ENCODE measurements around the gene TRIP10. TPM values are rescaled to one million over a fixed set of nuclear protein-coding genes. Genes with fewer than 3 reads are reported as not detected.

TRIP10 gene
- total RNA-seq, 2 experiments from 2014 or later, result 11.1 to 11.2 TPM

DNA sequence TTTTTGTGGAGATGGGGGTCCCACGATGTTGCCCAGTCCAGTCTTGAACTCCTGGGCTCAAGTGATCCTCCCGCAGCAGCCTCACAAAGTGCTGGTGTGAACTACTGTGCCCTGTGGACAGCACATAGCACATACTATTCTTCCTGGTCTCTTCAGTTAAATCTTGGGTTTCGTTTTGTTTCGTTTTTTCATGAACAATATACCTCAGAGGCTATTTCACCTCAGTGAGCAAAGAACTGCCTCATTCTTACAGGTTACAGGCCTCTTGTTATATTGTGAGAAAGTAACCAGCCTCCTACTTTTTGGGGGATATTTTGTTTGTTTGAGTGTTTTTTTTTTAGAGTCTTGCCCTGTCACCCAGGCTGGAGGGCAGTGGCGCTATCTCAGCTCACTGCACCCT, 17.7 kb upstream of the TRIP10 start:
- Mint-ChIP-seq H3K4me3 (no peak overlapping the region), H3K36me3 (ENCODE audit: low read depth) (no peaks in the 10 kb centered on the region), H3K4me1 (peaks cover 43% of the 10 kb centered on the region), H3K27me3 (peaks cover 2% of the 10 kb centered on the region), H3K9me3 (peaks cover 4% of the 10 kb centered on the region), H3K27ac (no peak overlapping the region)
- ChIA-PET POLR2A (interaction anchor here (0.6 kb wide), 1 partner anchor 169 kb away, joined by 5 read pairs; no protein-coding TSS in a partner anchor), CTCF (interaction anchor here (1.0 to 1.6 kb wide), 4 partner anchors 15 to 142 kb away, joined by 3 to 4 read pairs (median 3); no protein-coding TSS in a partner anchor)
- DNase-seq, result no peak

DNA sequence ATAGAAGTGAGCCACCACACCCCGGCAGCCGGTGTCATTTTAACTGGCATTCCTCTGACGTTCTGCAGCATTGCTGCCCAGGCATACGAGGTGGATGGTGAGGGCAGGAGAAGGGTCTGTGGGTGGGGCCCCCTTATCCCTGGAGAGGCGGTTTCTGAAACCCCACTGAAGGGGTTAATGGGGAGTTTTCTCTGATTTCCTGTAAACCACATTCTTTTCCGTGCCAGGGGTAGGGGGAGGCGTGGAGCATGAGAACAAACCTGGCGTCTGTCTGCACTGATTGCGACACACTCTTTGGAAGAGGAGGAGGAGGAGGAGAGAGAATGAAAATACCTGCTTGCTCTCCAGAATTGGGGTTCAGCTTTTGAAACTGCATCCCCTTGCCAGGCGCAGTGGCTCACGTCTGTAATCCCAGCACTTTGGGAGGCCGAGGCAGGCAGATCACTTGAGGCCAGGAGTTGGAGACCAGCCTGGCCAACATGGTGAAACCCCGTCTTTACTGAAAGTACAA, 16.3 kb upstream of the TRIP10 start:
- Mint-ChIP-seq H3K9me3 (no peaks in the 10 kb centered on the region), H3K27ac (no peak overlapping the region), H3K27me3 (peaks cover 1% of the 10 kb centered on the region), H3K4me1 (peaks cover 35% of the 10 kb centered on the region), H3K4me3 (no peak overlapping the region), H3K36me3 (ENCODE audit: low read depth) (no peaks in the 10 kb centered on the region)
- ChIA-PET POLR2A (no interaction called here), CTCF (interaction anchor here (0.7 to 1.3 kb wide), 2 partner anchors 15 to 141 kb away, joined by 3 to 4 read pairs; no protein-coding TSS in a partner anchor)
- no peak for DNase-seq

DNA sequence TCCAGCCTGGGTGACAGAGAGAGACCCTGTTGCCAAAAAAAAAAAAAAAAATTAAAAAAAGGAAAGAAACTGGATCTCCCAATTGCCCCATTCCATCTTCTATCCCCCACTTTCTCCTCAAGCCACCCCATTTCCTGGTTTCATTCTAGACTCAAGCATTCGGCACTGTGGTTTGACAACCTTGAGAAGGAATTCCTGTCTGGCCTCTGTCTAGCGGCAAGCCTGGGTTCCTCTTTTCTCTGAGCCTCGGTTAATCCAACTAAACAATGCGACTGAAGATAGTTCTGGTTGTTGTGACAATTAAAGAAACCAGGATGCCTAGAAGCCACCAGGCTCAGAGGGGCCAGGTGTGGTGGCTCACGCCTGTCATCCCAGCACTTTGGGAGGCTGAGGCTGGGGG, 15.7 kb upstream of the TRIP10 start:
- no peaks in the 10 kb centered on the region for H3K36me3 Mint-ChIP-seq (ENCODE audit: low read depth)
- peaks cover 1% of the 10 kb centered on the region for H3K27me3 Mint-ChIP-seq
- no peak overlapping the region for H3K27ac Mint-ChIP-seq
- peaks cover 35% of the 10 kb centered on the region for H3K4me1 Mint-ChIP-seq
- no peak for DNase-seq
- CTCF ChIA-PET, result interaction anchor here (0.7 to 0.8 kb wide), 2 partner anchors 14 to 19 kb away, joined by 3 to 4 read pairs; no protein-coding TSS in a partner anchor
- H3K4me3 Mint-ChIP-seq, result no peak overlapping the region
- H3K9me3 Mint-ChIP-seq, result no peaks in the 10 kb centered on the region
- POLR2A ChIA-PET, result no interaction called here

DNA sequence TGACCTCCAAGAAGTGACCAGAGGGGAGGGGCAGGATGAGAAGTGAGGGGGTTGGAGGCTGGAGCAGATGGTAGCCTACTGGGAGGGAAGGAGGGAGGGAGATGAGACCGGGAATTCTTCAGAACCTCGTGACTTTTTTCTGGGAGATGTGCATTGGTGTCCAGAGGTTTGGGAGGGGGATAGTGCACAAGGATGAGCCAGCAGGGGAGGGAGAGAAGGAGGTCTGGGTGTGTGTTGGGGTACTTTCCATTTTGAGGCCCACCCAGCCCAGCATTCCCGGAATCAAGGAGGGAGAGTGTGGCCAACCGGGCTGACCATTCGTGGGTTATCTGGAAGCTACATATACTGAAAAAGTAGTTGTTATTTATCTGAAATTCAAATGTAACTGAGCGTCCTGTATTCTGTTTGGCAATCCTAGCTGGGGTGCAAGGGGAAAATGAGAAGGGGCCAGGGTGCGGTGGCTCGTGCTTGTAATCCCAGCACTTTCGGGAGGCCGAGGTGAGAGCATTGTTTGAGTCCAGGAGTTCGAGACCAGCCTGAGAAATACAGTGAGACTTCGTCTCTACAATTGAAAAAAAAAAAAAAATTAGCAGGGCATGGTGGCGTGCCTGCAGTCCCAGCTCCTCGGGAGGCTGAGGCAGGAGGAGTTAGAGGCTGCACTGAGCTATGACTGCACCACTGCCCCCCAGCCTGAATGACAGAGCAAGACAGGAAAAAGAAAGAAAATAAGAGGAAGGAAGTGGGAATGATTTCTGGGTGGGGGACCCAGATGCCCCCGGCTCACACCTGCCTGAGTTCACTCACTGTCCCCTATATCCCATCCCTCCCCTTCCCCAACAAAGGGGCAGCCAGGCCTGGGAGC, 14.6 kb upstream of the TRIP10 start:
- Mint-ChIP-seq H3K27me3 (peaks cover 1% of the 10 kb centered on the region), H3K4me1 (peaks cover 30% of the 10 kb centered on the region), H3K9me3 (no peaks in the 10 kb centered on the region), H3K36me3 (ENCODE audit: low read depth) (peaks cover 1% of the 10 kb centered on the region), H3K27ac (no peak overlapping the region), H3K4me3 (no peak overlapping the region)
- no peak for DNase-seq
- POLR2A ChIA-PET, result no interaction called here
- CTCF ChIA-PET, result interaction anchor here (0.8 to 0.9 kb wide), 2 partner anchors 20 to 44 kb away, joined by 3 to 4 read pairs; no protein-coding TSS in a partner anchor

DNA sequence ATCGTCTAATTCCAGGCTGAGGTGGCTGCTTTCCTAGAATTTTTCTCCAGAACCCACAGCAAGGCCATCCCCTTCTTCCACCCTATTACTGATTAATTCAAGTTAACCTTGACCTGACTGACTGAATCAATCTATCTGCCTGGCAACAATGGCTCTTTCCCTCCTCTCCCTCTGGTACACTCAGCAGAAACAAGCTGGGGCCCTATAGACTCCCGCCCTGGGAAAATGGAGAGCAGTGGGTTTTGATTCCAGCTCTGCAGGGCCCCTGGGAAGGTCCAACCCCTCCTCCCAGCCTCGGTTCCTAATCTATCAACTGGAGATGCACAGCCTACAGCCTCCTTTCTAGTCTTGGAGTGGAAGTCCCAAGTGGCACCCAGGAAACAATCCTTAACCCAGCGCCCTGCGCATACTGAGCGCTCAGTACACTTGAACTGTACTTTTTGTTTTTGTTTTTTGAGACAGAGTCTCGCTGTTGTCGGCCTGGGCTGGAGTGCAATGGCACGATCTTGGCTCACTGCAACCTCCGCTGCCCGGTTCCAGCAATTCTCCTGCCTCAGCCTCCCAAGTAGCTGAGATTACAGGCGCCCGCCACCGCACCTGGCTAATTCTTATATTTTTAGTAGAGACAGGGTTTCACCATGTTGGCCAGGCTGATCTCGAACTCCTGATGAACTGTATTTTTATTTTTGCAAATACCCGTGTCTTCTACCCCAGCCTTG, 13.8 kb upstream of the TRIP10 start:
- ChIA-PET CTCF (interaction anchor here (0.9 to 2.1 kb wide), 2 partner anchors 13 to 44 kb away, joined by 3 to 5 read pairs; partner anchors contain the start of gene TRIP10), POLR2A (no interaction called here)
- peaks cover 27% of the 10 kb centered on the region for H3K4me1 Mint-ChIP-seq
- no peak for DNase-seq
- H3K9me3 Mint-ChIP-seq, result no peaks in the 10 kb centered on the region
- H3K36me3 Mint-ChIP-seq (ENCODE audit: low read depth), result peaks cover 3% of the 10 kb centered on the region
- H3K27me3 Mint-ChIP-seq, result peaks cover 1% of the 10 kb centered on the region
- no peak overlapping the region for H3K27ac Mint-ChIP-seq
- H3K4me3 Mint-ChIP-seq, result no peak overlapping the region

DNA sequence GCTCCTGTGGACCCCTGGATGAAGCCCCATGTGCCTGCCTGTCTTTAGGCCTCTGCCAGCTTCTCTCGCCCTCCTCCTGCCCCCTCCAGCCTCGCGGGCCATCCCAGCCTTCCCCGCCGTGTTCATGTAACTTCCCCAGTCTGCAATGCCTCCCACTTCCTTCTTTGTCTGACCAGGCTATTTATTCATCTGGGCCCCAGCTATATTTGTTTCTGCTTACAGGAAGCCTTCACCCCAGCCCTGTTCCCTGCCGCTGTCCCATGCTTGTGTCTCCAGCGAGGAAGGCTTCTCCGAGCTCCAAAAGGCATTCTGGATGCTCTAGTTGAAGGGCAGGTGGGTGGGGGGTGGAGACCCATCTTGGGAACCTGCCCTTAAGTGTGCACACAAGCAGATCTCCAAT, 11.1 kb upstream of the TRIP10 start:
- POLR2A ChIA-PET, result no interaction called here
- CTCF ChIA-PET, result interaction anchor here (0.7 to 1.5 kb wide), 3 partner anchors 10 to 135 kb away, joined by 3 read pairs; no protein-coding TSS in a partner anchor
- peaks cover 1% of the 10 kb centered on the region for H3K27me3 Mint-ChIP-seq
- H3K9me3 Mint-ChIP-seq, result no peaks in the 10 kb centered on the region
- peaks cover 18% of the 10 kb centered on the region for H3K4me1 Mint-ChIP-seq
- no peak overlapping the region for H3K27ac Mint-ChIP-seq
- H3K36me3 Mint-ChIP-seq (ENCODE audit: low read depth), result peaks cover 10% of the 10 kb centered on the region
- no peak overlapping the region for H3K4me3 Mint-ChIP-seq
- DNase-seq, result no peak

DNA sequence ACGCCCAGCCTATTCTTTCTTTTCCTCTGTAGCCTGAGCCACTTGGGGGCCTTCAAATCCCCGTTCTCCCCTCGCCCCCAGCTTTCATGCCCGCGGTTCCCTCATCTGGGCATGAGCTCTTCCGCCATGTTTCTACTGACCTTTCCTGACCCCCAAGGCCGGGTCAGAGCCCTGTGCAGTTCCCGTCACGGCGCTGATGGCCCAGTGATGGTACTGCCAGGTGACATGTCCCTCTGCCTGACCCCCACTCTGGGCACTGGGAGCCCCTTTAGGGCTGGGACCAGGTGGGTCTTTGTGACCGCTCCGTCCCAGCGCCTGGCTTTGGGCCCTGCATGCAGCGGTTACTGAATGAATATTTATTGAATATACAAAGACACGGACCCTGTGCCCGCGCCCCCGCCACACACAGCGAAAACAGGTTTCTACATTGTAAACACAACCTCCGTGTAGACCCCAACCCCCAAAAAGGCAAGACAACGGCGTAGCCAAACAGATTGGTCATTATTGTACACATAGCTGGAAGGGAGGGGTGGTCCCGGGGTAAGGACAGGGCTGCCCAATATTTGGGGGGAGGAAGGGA, 9.8 kb upstream of the TRIP10 start:
- H3K9me3 Mint-ChIP-seq, result no peaks in the 10 kb centered on the region
- no peak for DNase-seq
- no peak overlapping the region for H3K4me3 Mint-ChIP-seq
- ChIA-PET POLR2A (no interaction called here), CTCF (interaction anchor here (0.6 kb wide), 1 partner anchor 133 kb away, joined by 3 read pairs; no protein-coding TSS in a partner anchor)
- H3K27ac Mint-ChIP-seq, result no peak overlapping the region
- peaks cover 11% of the 10 kb centered on the region for H3K4me1 Mint-ChIP-seq
- H3K27me3 Mint-ChIP-seq, result no peaks in the 10 kb centered on the region
- peaks cover 10% of the 10 kb centered on the region for H3K36me3 Mint-ChIP-seq (ENCODE audit: low read depth)

DNA sequence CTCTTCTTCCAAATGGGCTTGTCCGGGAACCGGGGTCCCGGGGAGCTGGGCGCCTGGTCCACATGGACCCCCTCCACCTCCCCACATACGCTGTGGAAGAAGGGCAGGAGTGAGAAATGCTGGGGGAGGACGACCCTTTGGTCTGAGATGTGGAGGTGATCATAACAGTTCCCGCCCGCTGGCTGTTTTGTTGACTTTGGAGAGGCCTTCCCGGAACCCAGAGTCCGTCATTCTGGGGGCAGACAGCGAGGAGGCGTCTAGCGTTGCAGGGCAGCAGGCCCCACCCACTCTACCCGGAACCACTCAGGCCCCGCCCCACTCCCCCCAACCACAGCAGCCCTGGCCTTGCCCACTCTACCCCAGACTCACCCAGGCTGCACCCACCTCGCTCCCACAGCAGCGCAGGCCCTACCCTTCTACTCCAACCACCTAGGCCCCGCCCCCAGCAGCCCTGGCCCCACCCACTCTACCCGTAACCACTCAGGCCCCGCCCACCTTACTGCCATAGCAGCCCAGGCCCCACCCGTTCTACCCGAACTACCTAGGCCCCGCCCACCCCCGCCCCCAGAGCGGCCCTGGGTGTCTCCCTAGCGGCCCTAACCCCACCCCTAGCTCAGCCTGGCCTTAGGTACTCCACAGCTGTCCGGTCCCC, 9.2 kb upstream of the TRIP10 start:
- Mint-ChIP-seq H3K4me1 (peaks cover 5% of the 10 kb centered on the region), H3K27ac (no peak overlapping the region), H3K4me3 (no peak overlapping the region), H3K27me3 (no peaks in the 10 kb centered on the region), H3K9me3 (no peaks in the 10 kb centered on the region), H3K36me3 (ENCODE audit: low read depth) (peaks cover 10% of the 10 kb centered on the region)
- ChIA-PET CTCF (interaction anchor here (1.0 kb wide), 1 partner anchor 134 kb away, joined by 4 read pairs; no protein-coding TSS in a partner anchor), POLR2A (no interaction called here)
- DNase-seq, result peak; percentile 49

DNA sequence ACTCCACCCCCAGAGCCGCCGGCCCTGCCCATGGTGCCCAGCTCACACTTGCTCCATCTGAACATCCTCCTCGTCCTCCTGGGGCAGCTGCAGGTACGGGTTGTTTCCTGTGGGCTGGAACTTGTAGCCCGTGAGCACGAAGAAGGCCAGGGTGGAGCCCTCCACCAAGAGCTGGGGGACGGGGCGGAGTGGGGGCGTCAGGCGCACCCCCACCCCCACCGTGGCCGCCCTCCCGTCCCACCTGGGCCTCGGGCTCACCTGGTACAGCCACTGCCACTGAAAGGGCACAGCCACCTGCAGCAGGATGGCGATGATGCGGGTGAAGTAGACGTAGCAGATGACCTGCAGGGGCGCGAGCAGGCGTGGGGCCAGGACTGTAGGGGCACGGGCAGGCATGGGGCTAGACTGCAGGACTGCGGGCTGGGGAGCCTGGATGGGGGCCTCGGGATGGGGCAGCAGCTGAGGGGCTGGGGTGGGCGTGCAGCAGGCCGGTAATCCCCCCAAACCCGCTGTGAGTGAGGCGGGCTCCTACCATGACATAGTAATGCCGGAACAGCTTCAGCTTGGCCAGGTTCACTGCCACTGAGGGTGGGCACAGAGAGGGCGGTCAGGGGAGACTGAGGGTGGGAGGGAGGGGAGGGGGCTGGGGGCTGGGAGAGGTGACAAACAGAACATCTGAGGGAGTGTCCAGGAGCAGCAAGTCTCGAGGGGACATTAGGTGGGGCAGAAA, 8.4 kb upstream of the TRIP10 start:
- DNase-seq, result no peak
- ChIA-PET CTCF (interaction anchor here (1.0 kb wide), 1 partner anchor 133 kb away, joined by 4 read pairs; no protein-coding TSS in a partner anchor), POLR2A (no interaction called here)
- H3K36me3 Mint-ChIP-seq (ENCODE audit: low read depth), result peaks cover 12% of the 10 kb centered on the region
- no peak overlapping the region for H3K4me3 Mint-ChIP-seq
- peaks cover 6% of the 10 kb centered on the region for H3K4me1 Mint-ChIP-seq
- no peaks in the 10 kb centered on the region for H3K9me3 Mint-ChIP-seq
- no peaks in the 10 kb centered on the region for H3K27me3 Mint-ChIP-seq
- no peak overlapping the region for H3K27ac Mint-ChIP-seq

DNA sequence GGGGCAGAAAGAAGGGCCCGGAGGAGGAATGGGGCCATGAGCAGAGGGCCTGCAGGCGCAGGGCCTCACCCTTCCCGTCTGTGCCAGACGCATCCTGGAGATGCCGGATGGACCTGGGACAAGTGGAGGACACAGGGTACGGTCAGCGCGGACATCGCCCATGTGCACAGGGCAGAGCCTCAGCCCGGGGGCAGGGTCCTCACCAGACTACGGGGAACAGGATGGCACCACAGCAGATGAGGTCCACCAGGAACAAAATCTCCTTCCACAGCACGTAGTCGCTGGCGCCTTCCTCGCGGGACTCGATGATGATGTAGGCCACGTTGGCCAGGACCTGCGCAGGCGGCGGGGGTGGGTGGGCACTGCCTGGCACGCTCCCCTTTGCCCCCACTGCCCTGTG, 7.7 kb upstream of the TRIP10 start:
- H3K36me3 Mint-ChIP-seq (ENCODE audit: low read depth), result peaks cover 15% of the 10 kb centered on the region
- H3K9me3 Mint-ChIP-seq, result no peaks in the 10 kb centered on the region
- no peak overlapping the region for H3K4me3 Mint-ChIP-seq

DNA sequence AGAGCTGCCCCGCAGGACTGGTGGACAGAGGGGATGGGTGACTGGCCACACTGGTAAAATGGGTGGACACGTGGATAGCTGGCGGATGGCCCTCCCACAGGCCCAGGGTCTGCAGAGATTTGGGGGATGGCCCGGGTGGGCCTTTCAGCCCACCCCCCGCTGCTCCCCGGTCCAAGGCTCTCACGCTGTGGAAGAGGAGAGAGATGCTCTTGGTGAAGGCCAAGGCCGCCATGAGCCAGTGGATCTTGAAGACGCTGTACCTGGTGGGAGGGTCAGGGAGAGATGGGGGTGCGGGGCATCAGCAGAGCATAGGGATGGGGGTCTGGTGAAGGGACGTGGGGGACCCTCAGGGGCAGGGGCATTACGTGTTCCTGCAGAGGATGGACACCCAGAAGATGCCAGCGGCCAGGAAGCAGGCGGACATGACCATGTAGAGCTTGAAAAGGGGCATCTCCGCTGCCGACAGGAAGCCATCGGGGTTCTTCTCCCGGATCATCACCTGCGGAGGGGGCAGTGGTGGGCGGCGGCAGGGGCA, 6.6 kb upstream of the TRIP10 start:
- POLR2A ChIA-PET, result no interaction called here
- H3K9me3 Mint-ChIP-seq, result no peaks in the 10 kb centered on the region
- peaks cover 14% of the 10 kb centered on the region for H3K4me1 Mint-ChIP-seq
- no peak for DNase-seq
- CTCF ChIA-PET, result interaction anchor here (1.3 kb wide), 1 partner anchor 130 kb away, joined by 4 read pairs; no protein-coding TSS in a partner anchor
- H3K4me3 Mint-ChIP-seq, result no peak overlapping the region
- no peak overlapping the region for H3K27ac Mint-ChIP-seq
- peaks cover 15% of the 10 kb centered on the region for H3K36me3 Mint-ChIP-seq (ENCODE audit: low read depth)
- no peaks in the 10 kb centered on the region for H3K27me3 Mint-ChIP-seq

More for the DNA sequence above, 7.7 kb upstream of the TRIP10 start:
- Mint-ChIP-seq H3K27ac (no peak overlapping the region), H3K27me3 (no peaks in the 10 kb centered on the region), H3K4me1 (peaks cover 11% of the 10 kb centered on the region)
- DNase-seq, result no peak
- ChIA-PET POLR2A (no interaction called here), CTCF (no interaction called here)
